Measurements from ENCODE around the gene ZNF770. TPM values are rescaled to one million over a fixed set of nuclear protein-coding genes. Genes with fewer than 3 reads are reported as not detected.
"Not testable (repeated sequence)": the region's sequence is repeated elsewhere in the genome, so short reads cannot be mapped to it uniquely, and the experiment has no call there.

ZNF770 gene
- total RNA-seq, 1 donor from 2014 or later = 40.7 TPM

DNA sequence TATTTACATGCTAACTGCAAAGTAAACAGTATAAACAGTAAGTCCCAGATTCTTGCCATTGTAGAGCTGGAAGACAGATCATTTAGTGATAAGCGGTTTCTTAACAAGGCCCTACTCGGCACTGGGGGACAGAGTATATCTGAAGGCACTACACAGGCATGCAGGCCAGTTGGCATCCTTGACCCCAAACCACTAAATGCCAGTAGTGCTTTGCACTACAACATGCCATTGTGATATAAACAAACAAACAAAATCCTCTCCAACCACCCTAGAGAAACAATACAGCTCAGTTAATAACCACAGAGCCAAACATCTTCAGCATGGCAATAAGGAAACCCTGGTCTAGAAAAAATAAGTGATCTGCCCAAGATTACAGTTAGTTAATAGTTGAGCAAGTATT is 23.8 kb downstream of the ZNF770 start:
- Mint-ChIP-seq H3K27ac (peak overlapping the region; percentile 21), H3K4me3 (ENCODE audit: low read depth) (no peak overlapping the region), H3K27me3 (ENCODE audit: low read depth) (no peaks in the 10 kb centered on the region), H3K36me3 (ENCODE audit: low read depth) (peaks cover 41% of the 10 kb centered on the region), H3K4me1 (ENCODE audit: low read depth) (peaks cover 27% of the 10 kb centered on the region), H3K9me3 (no peaks in the 10 kb centered on the region)
- intact Hi-C loops (cut with micrococcal nuclease) = loop anchor here (10.0 kb wide), 1 partner anchor 739 kb away; the partner anchor contains the start of gene EMC4
- DNase-seq (ENCODE audit: low spot score) = no peak

DNA sequence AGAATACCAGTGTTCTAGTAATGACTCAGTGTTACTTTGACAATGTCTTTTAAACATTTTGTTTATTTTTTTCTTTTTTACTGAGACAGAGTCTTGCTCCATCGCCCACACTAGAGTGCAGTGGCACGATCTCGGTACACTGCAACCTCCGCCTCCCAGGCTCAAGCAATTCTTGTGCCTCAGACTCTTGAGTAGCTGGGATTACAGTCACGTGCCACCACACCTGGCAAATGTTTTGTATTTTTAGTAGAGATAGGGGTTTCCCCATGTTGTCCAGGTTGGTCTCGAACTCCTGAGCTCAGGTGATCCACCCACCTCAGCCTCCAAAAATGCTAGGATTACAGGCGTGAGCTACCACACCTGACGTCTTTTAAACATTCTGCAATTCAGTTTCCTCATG is 34.2 kb downstream of the ZNF770 start:
- no peak for DNase-seq (ENCODE audit: low spot score)
- Mint-ChIP-seq H3K27ac (no peak overlapping the region), H3K27me3 (ENCODE audit: low read depth) (no peaks in the 10 kb centered on the region), H3K4me3 (ENCODE audit: low read depth) (no peak overlapping the region), H3K9me3 (no peaks in the 10 kb centered on the region), H3K4me1 (ENCODE audit: low read depth) (peaks cover 3% of the 10 kb centered on the region), H3K36me3 (ENCODE audit: low read depth) (peaks cover 28% of the 10 kb centered on the region)
- intact Hi-C loops (cut with micrococcal nuclease) = no loop called here

- H3K27ac Mint-ChIP-seq = no peak overlapping the region
- no peaks in the 10 kb centered on the region for H3K9me3 Mint-ChIP-seq
- no peak overlapping the region for H3K4me3 Mint-ChIP-seq (ENCODE audit: low read depth)
- H3K27me3 Mint-ChIP-seq (ENCODE audit: low read depth) = no peaks in the 10 kb centered on the region
- peaks cover 3% of the 10 kb centered on the region for H3K4me1 Mint-ChIP-seq (ENCODE audit: low read depth)
- intact Hi-C loops (cut with micrococcal nuclease) = no loop called here
- DNase-seq (ENCODE audit: low spot score) = no peak
- H3K36me3 Mint-ChIP-seq (ENCODE audit: low read depth) = peaks cover 38% of the 10 kb centered on the region
Measured at GRCh38 chr15:34952481-34952880, 35.6 kb downstream of the ZNF770 start.

DNA sequence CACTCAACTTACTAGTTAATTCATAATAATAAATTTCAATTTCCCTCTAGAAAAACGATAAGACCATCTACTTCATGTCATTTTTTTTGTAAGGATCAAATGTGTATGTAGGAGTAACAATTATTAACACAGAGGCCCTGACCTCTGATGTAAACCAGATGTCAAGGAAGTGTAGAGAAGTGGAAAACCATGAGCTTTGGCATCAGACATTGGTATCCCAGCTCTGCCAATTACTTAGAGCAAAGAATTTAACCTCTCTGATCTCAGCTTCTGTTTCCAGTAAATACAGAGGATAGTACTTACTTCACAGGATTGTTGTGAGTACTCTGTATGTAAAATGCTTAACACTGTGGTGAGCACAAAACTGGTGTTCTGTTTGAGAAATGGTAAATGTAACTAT is 36.1 kb downstream of the ZNF770 start:
- no peak overlapping the region for H3K4me3 Mint-ChIP-seq (ENCODE audit: low read depth)
- H3K4me1 Mint-ChIP-seq (ENCODE audit: low read depth) = peaks cover 3% of the 10 kb centered on the region
- no peaks in the 10 kb centered on the region for H3K27me3 Mint-ChIP-seq (ENCODE audit: low read depth)
- DNase-seq (ENCODE audit: low spot score) = no peak
- H3K27ac Mint-ChIP-seq = no peak overlapping the region
- intact Hi-C loops (cut with micrococcal nuclease) = no loop called here
- H3K36me3 Mint-ChIP-seq (ENCODE audit: low read depth) = peaks cover 39% of the 10 kb centered on the region
- H3K9me3 Mint-ChIP-seq = no peaks in the 10 kb centered on the region

DNA sequence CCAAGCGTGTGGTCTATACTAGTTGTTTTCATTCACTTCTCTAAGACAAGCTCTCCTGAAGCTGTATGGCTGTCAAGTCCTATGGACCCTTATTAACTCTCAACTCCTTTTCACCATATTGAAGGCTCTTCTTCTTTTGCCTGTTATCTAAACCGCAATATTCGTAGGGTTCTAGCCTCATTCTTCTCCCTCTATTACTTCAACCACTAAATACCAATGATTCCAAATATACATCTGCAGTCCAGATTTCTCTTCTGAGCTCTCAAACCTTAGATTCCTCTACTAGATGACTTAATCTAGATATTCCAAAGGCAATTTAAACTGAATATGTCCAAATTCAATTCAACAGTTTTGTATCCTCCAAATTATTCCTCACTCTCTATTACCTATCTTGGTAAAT is 43.2 kb downstream of the ZNF770 start:
- H3K27me3 Mint-ChIP-seq (ENCODE audit: low read depth) = no peaks in the 10 kb centered on the region
- H3K27ac Mint-ChIP-seq = no peak overlapping the region
- no peak overlapping the region for H3K4me3 Mint-ChIP-seq (ENCODE audit: low read depth)
- peaks cover 50% of the 10 kb centered on the region for H3K36me3 Mint-ChIP-seq (ENCODE audit: low read depth)
- H3K4me1 Mint-ChIP-seq (ENCODE audit: low read depth) = no peaks in the 10 kb centered on the region
- intact Hi-C loops (cut with micrococcal nuclease) = no loop called here
- DNase-seq (ENCODE audit: low spot score) = no peak
- no peaks in the 10 kb centered on the region for H3K9me3 Mint-ChIP-seq

GRCh38 chr15:34943711-34944110 is 44.4 kb downstream of the ZNF770 start:
- Mint-ChIP-seq H3K27me3 (ENCODE audit: low read depth) (no peaks in the 10 kb centered on the region), H3K4me3 (ENCODE audit: low read depth) (no peak overlapping the region), H3K27ac (no peak overlapping the region), H3K9me3 (no peaks in the 10 kb centered on the region), H3K4me1 (ENCODE audit: low read depth) (no peaks in the 10 kb centered on the region), H3K36me3 (ENCODE audit: low read depth) (peaks cover 57% of the 10 kb centered on the region)
- intact Hi-C loops (cut with micrococcal nuclease) = no loop called here
- no peak for DNase-seq (ENCODE audit: low spot score)

- peaks cover 58% of the 10 kb centered on the region for H3K36me3 Mint-ChIP-seq (ENCODE audit: low read depth)
Measured at GRCh38 chr15:34943264-34943663, 44.8 kb downstream of the ZNF770 start.

GRCh38 chr15:34942363-34942762 is 45.7 kb downstream of the ZNF770 start:
- Mint-ChIP-seq H3K4me3 (ENCODE audit: low read depth) (no peak overlapping the region), H3K36me3 (ENCODE audit: low read depth) (peaks cover 53% of the 10 kb centered on the region), H3K9me3 (no peaks in the 10 kb centered on the region), H3K4me1 (ENCODE audit: low read depth) (no peaks in the 10 kb centered on the region), H3K27me3 (ENCODE audit: low read depth) (no peaks in the 10 kb centered on the region), H3K27ac (no peak overlapping the region)
- DNase-seq (ENCODE audit: low spot score) = no peak
- intact Hi-C loops (cut with micrococcal nuclease) = no loop called here

More at GRCh38 chr15:34943264-34943663, 44.8 kb downstream of the ZNF770 start:
- DNase-seq (ENCODE audit: low spot score); H3K9me3 Mint-ChIP-seq; H3K4me3 Mint-ChIP-seq (ENCODE audit: low read depth); H3K27me3 Mint-ChIP-seq (ENCODE audit: low read depth); intact Hi-C loops (cut with micrococcal nuclease); H3K27ac Mint-ChIP-seq; H3K4me1 Mint-ChIP-seq (ENCODE audit: low read depth): not testable (repeated sequence)

DNA sequence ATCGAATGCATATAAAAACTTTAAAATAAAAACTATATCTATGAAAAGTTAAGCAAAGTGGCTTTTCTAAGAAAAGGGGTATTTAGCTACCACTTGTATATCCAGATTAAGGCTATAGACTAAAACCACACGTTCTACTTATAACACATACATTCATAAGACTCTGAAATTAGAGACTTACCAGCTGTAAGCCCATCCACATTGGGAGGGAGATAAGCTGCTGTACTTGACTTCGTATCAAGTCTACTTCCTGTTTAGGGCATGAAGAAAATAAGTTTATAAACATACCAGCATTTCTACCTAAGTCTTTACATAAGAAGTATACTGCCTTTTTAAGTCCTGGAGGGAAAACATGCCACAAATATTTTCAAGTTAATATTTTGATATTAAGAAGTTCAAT is 46.3 kb downstream of the ZNF770 start:
- H3K9me3 Mint-ChIP-seq = no peaks in the 10 kb centered on the region

GRCh38 chr15:34941185-34941698 is 46.8 kb downstream of the ZNF770 start:
- H3K4me3 Mint-ChIP-seq (ENCODE audit: low read depth) = no peak overlapping the region

More for the DNA sequence above, 46.3 kb downstream of the ZNF770 start:
- no peaks in the 10 kb centered on the region for H3K4me1 Mint-ChIP-seq (ENCODE audit: low read depth)
- no peak for DNase-seq (ENCODE audit: low spot score)
- no peak overlapping the region for H3K4me3 Mint-ChIP-seq (ENCODE audit: low read depth)
- H3K27ac Mint-ChIP-seq = no peak overlapping the region
- H3K36me3 Mint-ChIP-seq (ENCODE audit: low read depth) = peaks cover 53% of the 10 kb centered on the region
- intact Hi-C loops (cut with micrococcal nuclease) = no loop called here
- H3K27me3 Mint-ChIP-seq (ENCODE audit: low read depth) = no peaks in the 10 kb centered on the region

DNA sequence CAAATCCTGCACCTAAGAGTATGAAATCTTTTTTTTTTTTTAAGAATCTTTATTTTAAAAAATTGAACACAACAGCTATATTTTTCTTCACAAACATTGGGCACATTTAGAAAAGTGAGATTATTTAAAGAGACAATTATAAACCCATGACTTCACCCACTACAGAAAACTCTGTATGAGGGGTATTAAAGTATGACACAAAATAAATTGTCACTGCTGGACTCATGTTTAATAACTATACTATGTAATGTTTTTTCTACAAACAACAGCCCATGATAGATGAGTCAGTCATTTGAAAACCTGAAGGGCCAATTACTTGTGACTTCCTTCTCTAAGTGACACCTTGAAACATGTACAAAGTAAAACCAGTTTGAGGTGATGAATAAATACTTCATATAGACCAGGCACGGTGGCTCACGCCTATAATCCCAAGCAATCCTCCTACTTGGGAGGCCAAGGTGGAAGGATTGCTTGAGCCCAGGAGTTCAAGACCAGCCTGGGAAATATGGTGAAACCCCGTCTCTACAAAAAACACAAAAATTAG is 54.6 kb downstream of the ZNF770 start:
- no peaks in the 10 kb centered on the region for H3K27me3 Mint-ChIP-seq (ENCODE audit: low read depth)
- intact Hi-C loops (cut with micrococcal nuclease) = no loop called here
- DNase-seq (ENCODE audit: low spot score) = no peak
- H3K36me3 Mint-ChIP-seq (ENCODE audit: low read depth) = peaks cover 57% of the 10 kb centered on the region
- no peak overlapping the region for H3K27ac Mint-ChIP-seq
- no peaks in the 10 kb centered on the region for H3K4me1 Mint-ChIP-seq (ENCODE audit: low read depth)
- no peak overlapping the region for H3K4me3 Mint-ChIP-seq (ENCODE audit: low read depth)
- H3K9me3 Mint-ChIP-seq = no peaks in the 10 kb centered on the region

More at GRCh38 chr15:34941185-34941698, 46.8 kb downstream of the ZNF770 start:
- H3K9me3 Mint-ChIP-seq = no peaks in the 10 kb centered on the region
- H3K36me3 Mint-ChIP-seq (ENCODE audit: low read depth) = peaks cover 55% of the 10 kb centered on the region
- intact Hi-C loops (cut with micrococcal nuclease) = no loop called here
- no peak overlapping the region for H3K27ac Mint-ChIP-seq
- DNase-seq (ENCODE audit: low spot score) = no peak
- H3K4me1 Mint-ChIP-seq (ENCODE audit: low read depth) = no peaks in the 10 kb centered on the region
- H3K27me3 Mint-ChIP-seq (ENCODE audit: low read depth) = no peaks in the 10 kb centered on the region

GRCh38 chr15:34928349-34928748 is 59.7 kb downstream of the ZNF770 start:
- H3K9me3 Mint-ChIP-seq; H3K27me3 Mint-ChIP-seq (ENCODE audit: low read depth); H3K27ac Mint-ChIP-seq; H3K4me3 Mint-ChIP-seq (ENCODE audit: low read depth); H3K4me1 Mint-ChIP-seq (ENCODE audit: low read depth); DNase-seq (ENCODE audit: low spot score); intact Hi-C loops (cut with micrococcal nuclease): not testable (repeated sequence)
- peaks cover 68% of the 10 kb centered on the region for H3K36me3 Mint-ChIP-seq (ENCODE audit: low read depth)

Data from activated T-helper 2 cell treated with anti-CD3 and anti-CD28 coated beads, Interferon-gamma antibody, Interleukin-2, Interleukin-4, amounts not matched to agents 10 μg/mL and 5 μg/mL and 100 μg/mL, durations not matched to agents 14 hours and 24 hours and 36 hours (primary cell).